OCI-M2 (cell line): Measurements from ENCODE around the gene MRPS27.
A peak's percentile ranks its signal among the peaks of the same experiment; 100 is the strongest.

ENCODE experiments used
- DNase-seq: peaks from one replicate; lab custom pipeline; 2025; ENCODE audit not compliant: unreplicated experiment; lab: John Stamatoyannopoulos, UW

The MRPS27 gene

DNA sequence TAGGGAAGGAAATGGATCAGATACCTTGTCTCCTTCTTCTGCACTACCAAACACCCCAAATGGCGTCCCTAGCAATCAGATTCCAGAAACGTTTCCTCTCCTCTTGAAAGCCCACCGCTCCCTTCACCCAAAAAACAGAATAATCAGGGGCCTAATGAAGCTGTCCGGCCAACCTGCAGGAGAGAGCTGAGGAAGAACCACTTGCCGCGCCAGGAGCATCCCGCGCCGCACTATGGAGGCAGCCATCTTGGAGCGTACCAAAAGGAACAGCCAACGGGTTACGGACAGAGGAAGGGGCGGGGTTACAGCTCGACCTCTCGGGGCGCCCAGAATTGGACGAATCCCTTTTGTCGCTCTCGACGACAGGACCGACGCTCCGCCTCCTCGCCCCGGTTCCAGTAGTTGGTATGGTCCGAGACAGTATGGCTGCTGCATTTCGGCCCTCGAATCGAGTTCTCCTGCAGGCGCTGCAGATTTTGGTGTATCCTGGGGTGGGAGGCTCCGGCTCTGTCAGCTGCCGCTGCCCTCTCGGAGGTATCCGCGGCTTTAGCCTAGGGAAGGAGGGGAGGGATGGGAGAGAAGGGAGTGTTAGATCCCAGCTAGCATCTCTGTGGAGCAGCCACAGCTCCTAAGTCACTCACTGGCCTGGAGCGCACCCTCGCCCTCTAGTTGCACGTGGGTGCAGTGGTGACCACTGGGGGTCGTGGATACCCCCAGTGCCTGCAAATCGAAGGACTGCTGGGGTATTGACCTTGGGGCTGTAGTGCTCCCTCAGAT lies at the start of gene MRPS27, which contains the start of gene PTCD2:
Gene MRPS27, minus strand, starts transcription at position 265 of the 777 bp plus-strand sequence. Its CDS starts 19 bp downstream, at position 246.
Gene PTCD2, plus strand, starts transcription at position 398 of the 777 bp plus-strand sequence. Its CDS starts 10 bp downstream, at position 408.
- DNase-seq = peak; percentile 78

DNA sequence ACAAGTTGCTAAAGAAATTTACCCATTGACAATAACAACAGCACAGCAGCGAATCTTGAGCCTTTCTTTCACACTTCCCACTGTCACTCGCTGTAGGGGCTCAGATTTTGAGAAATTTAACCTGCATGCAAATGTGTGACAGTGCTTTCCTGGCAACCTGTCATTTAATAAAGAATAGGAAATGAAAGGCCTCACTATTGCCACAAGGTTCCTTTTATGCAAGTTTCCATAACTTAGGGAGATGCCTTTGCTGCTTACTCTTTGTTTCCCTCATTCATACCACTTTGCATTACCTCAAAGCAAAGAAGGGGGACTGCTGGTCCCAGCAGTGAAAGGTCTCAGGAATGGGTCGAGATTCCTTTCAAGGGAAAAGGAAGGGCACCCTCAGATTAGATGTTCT lies 49.7 kb upstream of the MRPS27 start:
- no peak for DNase-seq

DNA sequence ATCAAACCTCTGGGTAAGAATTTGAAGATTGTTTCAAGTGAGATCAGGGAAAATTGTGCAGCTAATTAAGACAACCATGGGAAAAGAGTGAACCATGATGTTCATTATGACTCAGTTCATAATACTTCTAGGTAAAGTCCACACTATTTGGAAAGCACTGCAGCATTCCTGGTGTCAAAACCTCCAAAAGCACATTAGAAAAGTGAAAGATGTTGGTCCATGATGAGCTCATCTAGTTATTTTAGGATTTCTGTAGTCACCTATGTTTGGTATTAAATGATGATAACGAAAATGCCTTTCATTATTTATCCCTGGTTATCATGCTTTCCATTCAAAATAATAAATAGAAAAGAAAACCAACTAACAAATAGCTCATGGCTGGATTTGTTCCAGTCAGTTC lies 49.3 kb upstream of the MRPS27 start:
- no peak for DNase-seq

DNA sequence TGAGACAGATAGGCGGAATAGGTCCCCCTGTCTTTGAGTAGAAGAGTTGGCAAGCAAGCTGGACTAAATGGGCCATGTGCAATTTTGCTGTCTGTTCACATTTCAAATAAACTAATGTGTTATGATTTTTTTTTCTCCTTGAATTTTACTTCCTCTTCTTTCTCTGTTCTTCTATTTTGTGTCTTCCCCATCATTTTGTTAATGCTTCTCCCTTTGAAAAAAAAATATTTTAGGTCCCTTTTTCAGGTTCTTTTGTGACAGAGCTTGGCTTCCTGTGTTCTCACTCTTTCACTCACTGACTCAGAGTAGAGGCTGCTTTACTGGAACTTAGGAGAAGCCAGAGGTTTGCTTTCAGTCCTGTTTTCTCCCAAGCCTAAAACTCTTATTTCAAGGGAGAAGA lies 48.2 kb upstream of the MRPS27 start:
- DNase-seq = no peak

DNA sequence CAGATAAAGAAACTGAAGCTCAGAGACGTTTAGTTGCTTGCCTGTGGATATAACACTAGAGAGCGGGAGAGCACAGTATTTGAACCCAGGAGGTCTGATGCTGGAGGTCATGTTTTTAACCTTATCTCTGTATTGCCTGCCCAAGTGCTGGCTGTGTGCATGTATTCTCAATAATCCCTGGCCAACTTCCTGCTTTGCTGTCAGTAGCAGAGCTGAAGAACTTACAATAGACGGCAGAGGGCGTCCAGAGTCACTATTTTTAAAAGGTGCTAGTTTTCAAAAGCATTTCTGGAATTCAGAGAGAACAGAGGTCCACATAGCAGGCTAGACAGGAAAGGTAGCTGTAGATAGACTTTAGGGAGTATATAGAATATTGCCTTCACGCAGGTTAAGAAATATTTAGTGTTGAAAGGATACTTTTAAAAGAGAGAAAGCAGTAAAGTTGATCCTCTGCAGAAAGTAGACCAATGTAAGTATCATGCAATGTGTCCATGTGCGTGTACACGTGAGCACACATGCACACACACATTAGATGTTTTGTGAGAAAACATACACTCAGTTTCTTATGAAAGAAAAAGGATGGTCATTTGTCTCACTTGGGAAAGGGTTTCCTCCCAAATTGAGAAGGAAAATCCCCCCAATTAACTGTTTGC lies 46.4 kb upstream of the MRPS27 start:
- peak; percentile 11 for DNase-seq

DNA sequence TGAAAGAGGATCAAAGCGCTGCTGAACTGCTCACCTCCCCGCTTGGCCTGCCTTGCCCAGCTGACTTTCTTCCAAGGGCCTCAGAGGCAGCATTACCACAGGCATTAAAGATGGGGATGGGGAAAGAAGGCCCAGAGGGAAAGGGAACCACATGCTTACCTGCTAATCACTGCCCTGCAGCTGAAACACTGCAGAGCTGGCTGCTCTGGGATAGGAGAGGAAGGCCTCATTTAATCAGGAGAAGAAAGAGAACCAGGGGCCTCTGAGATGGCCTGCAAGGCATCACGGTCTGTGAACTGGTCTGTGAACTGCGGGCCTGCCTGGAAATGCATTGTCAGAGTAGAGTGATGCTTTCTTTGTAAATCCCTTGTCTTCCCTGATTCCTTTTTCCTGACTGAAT lies 44.9 kb upstream of the MRPS27 start:
- DNase-seq = no peak

DNA sequence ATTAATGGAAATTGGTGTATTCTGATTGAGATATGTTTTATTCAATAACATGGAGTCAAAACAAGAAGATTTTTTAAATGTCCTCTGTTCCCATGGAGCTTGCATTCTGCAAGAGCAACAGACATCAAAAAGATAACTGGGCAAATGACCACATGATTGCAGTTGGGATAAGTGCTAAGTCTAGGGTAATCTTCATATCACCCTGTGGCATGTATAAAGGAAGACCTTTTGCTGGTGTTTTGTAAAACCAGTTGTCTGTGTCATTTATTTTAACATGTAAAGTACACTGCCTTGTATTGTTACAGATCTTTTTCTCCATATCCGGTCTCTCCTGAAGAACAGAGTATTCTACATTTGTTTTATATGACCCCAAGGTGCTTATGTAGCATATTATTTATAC lies 44.1 kb upstream of the MRPS27 start:
- no peak for DNase-seq

DNA sequence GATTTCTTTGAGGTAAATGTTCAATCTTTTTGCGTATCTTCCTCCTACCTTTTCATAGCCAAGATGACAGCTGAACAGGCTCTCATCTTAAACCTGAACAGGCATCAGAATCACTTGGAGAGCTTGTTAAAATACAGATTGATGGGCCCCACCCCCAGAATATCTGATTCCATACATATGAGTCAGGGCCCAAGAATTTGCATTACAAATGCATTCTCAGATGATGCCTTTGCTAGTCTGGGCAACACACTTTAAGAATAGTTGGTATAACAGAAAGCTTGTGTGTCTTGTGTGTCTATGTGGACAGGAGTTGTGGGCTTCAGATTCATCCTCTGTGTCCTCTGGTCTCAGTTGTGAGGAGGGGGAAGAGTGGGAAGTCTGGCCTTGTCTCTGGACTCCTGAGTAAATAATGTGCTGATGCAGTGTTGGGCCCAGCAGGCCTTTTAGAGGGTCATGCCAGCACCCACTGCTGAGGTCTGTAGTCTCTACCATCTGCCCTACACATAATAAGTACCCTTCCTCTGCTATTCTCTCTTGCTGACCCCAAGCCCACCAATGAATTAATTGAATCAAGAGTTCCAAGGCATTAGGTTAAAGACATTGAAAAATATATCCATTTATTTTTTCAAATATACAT lies 43.2 kb upstream of the MRPS27 start:
- DNase-seq = no peak

DNA sequence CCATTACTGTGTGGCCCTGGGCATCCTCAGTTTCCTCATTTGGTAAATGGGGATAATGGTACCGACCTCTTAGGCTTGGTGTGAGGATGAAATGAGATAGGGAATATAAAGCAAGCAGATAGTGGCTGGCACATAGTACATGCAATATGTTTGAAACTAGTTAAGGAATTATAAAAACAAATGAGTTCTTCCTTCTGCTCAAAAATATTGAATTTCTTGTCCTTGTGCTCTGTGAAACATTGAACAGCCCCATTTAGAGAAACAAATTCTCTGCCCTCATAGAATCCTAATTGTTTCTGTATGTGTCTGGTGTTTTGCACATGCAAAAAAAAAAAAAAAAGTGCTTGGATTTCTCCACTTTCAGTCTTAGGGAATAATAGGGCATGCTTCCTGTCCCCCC lies 39.8 kb upstream of the MRPS27 start:
- DNase-seq = no peak

DNA sequence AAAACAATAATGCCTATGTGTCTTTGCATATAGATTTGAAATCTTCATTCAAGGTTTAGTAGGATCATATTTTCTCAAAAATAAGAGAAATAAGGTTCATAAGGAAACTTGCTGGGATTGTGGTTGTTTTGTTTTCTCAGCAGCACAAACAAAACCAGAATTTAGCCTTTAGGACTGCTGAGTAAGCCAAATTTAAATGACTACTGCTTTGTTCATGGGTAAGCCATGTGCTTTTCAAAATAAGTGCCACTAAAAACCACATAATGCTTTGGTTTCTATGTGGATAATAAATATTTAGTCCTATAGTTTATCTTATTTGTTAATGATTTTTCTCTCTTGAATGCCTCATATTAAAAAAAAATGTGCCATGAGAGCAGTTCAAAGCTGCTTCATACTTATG lies 38.9 kb upstream of the MRPS27 start:
- DNase-seq = no peak

DNA sequence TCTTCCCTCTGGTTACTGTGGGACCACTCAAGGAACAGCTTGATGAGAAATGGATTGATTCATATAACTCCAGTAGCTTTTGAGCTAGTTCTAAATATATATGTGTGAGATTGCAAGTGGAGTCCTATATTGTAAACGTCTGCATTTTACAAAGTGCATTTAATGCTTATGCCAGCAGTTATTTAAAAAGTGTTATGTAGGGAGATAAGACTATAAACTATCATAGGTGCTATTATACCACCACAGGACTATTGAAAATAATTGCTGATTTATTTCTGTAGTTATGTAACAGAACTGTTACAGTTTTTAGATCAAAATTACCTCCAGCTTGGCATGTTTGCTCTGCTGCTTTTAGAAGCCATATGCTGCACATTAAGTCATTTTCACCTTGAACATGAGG lies 36.3 kb upstream of the MRPS27 start:
- DNase-seq = no peak

DNA sequence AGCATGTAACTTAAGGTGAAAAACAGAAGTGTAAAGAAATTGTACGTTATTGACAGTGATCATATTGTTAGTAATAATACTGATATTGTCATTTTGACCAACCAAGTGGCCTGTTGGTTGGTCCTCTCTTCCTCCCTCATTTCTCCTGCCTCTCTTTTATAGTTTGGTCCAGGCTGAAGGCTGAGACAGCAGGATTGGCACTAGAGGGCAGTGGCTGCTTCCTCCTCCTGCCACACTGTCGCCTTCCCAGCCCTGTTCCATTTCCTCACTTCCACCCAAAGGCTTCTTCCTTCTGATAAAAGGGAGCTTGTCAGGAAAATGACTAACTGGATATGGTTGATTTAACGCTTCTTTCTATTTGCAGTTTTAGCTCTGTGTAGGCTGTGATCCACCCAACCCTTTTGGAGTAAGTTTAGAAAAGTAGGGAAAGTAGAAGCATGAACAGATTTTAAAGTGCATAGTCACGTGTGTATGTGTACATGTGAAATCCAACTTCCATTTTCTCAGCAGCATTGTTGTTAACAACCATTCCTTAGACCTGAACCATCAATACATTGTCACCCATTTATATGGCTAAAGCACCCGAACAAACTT lies 35.8 kb upstream of the MRPS27 start:
- no peak for DNase-seq

DNA sequence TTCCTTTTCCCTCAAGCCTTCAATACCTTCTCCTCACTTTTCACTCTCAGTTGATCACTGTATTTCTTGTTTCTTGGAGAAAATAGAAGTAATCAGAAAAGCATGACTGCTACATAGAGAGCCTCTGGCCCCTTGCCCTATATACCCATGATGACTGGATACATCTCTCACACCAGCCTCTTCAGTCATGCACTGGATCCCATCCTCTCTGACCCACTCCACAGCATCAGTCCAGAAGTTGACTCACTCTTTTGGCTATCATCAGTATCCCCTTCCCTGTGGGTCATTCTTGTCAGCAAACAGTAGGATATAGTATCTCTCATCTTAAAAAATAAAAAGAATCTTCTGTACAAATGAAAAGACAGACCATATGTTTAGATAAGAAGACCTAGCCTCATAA lies 33.0 kb upstream of the MRPS27 start:
- DNase-seq = no peak

DNA sequence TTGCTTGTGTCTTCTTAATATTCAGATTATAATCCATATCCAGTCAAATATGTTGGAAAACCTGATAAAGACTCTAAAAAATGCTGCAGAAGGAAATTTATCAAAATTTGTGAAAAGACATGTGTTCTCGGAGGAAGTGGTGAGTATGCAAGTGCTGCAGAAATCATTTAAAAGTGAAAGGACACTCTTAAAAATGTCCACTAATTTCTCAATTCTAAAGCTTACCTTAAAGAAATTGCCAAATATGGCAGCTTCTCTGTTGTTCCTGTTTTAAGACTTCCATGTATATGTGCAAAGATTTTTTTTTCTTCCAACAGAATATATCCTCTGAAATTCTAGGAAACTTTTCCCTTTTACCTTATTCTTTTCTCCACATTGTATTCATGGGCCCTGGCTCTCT lies 32.6 kb upstream of the MRPS27 start:
- no peak for DNase-seq

DNA sequence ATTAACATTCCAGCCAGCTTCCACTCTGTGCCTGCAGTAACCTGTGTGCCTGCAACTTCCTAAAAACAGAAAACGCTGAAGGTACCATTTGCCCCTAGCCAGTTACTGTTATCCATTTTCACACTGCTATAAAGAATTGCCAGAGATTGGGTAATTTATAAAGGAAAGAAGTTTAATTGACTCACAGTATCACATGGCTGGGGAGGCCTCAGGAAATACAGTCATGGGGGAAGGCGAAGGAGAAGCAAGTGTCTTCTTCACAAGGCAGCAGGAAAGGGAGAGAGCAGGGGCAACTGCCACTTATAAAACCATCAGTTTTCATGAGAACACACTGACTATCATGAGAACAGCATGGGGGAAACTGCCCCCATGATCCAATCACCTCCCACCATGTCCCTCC lies 31.3 kb upstream of the MRPS27 start:
- DNase-seq = no peak

DNA sequence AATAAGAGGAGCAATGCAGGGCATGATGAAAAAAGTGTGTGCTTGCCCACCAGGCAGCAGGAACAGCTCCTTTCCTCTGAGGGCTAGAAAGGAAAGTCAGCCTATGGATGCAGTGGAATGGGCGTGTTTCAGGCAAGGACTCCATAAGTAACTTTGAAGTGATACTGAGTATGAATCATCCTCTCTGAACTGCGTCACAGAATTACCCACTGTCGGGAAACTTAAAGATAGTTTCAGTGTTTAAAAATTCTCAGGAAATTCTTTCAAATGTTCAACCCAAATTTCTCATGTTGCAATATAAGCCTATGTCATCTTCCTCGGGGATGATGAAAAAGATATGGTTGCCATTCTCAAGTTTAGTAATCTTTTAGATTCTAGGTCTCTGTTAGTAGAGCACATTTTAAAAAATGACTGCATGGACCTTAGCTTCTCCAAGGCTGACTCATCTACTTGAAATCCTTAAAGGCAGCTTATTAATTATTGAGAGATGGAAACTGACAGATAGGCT lies 27.8 kb upstream of the MRPS27 start:
- no peak for DNase-seq

DNA sequence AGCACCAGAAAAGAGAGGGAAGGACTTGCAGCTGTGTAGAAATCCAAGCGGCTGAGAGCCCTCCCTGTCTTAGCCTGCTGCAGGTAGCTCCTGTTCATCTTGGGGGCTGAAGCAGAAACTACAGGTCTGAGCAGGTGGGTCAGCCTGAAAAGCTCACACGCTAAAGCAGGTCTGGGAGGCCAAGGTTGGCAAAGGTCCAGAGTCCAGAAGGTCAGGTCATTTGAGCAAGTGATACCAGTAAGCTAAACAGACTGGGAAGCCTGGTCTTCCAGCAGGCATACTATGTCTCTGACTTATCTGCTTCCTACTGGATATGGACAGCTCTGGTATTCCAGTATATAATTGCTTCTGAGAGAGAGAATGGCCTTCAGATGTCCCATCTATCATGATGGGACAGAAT lies 26.4 kb upstream of the MRPS27 start:
- DNase-seq = no peak

DNA sequence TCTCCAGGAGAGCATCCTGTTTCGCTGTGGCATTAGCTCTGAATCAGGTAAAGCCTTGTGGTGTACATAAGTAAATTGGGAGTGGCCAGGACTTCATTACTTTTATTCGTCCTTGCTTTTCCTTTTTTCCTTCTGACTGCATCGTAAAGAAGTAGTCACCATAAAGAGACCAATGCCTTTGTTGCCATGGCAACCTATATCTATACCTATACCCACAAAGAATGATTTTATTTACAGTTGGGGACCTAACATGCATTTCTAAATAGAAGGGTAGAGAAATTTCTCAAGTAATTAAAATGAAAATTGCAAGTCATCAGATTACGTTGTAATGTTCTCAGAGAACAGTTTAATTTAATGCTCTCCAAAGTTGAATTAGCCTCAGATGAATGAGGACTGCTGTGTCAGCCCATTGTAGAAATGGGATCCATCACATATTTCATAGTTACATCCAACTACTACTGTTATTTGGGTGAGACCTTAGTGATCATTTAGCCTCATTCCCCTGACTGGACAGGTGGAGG lies 18.7 kb upstream of the MRPS27 start:
- DNase-seq = no peak

DNA sequence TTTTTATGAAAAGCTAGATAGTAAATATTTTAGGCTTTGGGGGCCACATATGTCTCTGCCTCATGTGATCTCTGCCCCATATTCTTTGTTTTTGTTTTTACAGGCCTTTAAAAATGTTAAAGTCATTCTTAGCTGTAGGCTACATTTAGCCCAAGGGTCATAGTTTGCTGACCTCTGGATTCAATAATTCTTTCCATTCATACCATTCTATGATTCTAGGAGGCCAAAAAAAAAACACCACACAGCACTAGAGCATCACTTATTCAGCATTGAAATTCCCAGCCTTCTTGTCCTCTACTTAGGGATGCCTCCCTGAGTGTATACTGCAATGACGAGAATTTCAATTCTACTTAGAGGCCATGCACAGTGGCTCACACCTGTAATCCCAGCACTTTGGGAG lies 17.1 kb upstream of the MRPS27 start:
- no peak for DNase-seq

DNA sequence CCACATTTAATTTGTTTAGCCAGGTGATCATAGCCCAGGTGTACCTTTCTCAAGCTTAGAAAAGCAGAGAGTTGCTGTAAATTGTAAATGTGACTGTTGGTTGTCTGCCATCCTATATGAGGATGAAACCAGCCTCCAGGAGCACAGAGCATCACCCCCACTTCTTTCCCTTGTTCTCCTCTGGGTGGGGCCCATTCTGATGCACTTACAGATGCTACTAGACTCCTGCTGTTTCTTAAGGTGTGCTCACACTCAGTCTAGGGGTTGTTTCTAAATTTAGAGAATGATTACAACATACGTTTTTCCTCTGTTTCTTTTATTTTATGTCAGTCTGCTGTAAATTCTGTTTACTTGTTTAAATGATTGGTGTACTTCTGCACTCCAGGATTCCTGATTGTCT lies 10.7 kb upstream of the MRPS27 start:
- DNase-seq = no peak

DNA sequence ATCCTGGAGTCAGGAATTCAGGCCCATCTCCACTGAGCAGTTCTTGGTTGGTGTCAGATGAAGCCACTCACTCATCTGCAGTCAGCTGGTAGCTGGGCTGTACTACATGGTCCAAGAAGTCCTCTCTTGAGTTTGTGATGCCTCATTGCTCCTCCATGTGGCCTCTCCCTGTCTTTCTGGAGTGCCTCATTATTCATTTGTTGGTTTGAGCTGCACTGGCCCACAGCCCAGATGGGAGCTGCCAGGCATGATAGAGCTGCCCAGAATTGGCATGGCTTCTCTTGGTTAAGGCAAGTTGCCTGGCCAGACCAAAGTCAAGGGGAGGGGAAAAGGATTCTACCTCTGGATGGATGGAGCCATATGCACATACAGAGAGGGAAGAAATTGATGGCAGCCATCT lies 8.1 kb upstream of the MRPS27 start:
- no peak for DNase-seq
